NCI-H2171 (cell line): Measurements from ENCODE around the gene MAP4K1.
A peak's percentile ranks its signal among the peaks of the same experiment; 100 is the strongest.

Experiments
- DNase-seq: peaks from one replicate; lab custom pipeline; 2025; lab: John Stamatoyannopoulos, UW

MAP4K1 gene

DNA sequence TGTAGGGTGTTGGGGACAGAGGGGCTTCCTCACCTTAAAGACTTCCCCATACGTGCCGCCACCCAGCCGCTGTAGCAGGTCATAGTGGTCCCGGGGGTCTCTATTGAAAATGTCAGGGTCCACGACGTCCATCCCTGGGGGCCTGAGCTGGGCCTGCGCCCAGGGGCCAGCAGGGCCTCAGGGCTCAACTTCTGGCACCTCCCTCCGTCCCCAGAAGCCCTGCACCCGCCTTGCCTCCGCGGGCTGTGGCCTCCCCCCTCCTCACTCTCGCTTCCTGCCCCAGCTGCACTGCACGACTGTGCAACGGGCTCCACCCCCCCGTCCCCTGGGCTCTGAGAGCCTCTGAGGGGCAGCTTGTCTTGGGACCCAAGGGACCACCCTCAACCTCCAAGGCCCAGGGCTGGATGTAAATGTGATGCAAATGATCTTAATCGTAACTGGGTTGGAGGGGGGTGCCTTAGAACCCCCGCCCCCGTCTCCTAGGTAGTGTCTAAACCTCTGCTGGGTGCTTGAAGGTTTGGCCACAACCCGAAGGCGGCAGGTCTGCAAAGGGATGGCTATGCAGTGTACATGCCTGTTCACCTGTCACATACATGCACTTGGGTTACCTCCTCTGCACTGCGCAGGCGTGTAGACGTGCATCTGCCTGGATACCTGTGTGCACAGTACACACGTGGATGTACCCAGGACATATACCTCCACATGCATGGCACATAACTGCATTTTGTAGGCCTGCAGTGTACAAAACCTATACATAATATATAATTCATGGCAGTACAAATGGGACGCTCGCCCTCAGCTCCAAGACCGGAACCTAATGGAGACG is at the start of gene MAP4K1:
Gene MAP4K1 (minus strand): TSS at position 190 of the 826 bp plus-strand sequence. CDS start 58 bp downstream, at position 132.
- DNase-seq = peak; percentile 70

DNA sequence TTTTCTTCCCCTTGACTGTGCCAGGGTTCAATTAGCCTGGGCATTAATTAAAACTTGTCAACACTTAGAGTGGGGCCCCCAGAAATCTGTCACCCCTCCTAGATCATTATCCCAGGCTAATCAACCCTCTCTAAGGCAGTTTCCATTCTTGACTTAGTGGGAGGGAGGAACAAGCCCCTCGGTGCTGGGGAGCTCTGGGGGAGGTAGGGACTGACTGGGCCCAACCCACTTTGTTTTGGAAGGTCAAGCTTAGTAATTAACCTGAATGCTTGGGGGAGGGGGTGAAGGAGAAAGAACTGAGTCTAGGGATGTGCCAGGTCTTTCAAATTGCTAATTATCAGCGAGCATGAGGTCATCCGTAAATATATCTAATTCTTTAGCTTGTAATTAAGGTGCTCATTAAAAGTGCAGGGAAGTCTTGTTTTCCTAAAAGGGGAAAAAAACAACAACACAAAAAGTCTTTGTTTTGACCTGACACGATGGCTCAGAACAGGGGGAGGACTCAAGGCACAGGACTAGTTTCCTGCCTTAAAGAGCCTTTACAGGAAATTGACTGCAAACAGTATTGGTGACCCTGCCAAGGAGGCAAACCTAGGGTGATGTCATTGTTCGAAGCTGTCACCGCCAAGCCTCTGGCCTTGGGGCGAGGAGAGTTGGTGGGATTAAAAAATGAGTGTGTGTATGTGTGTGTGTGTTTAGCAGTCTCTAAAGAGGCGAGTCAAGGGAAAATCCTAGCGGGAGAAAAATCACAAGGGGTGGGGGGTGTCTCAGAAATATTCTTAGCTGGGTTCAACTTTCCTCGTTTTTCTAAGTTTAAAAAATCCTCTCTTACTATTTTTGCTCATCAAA is 49.1 kb upstream of the MAP4K1 start:
- DNase-seq = no peak

DNA sequence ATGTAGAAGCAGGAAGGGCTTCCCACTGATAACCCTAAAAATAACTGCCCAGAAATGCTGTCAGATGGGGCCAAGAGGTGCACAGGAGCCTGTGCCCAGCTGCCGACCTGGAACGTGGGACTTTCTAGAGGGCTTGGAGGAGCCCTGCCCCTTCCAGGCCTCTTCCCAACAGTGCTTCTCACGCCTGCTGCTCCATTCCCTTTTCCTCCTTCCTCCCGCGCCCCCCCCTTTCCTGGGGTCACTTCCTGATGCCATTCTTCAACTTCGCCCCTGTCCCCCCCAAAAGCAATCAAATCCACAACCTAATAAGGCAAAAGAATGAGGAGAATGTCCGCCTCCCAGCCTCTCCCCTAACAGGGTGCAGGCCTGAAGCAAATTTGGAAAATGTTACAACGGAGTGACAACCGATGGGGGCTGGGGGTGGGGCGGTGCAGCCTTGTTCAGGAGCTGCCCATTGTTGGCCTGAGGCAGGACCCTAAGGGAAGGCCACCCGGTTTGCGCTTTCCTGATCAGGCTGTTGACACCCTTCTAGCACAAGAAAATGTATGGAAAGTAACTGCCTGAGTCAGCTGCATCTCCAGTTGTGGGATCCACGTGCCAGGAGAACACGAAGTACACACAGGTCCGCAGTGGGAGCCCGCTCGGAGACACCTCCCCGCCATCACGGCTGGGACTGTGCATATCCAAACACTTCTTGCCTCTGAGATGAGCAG is 48.4 kb upstream of the MAP4K1 start:
- DNase-seq = no peak

DNA sequence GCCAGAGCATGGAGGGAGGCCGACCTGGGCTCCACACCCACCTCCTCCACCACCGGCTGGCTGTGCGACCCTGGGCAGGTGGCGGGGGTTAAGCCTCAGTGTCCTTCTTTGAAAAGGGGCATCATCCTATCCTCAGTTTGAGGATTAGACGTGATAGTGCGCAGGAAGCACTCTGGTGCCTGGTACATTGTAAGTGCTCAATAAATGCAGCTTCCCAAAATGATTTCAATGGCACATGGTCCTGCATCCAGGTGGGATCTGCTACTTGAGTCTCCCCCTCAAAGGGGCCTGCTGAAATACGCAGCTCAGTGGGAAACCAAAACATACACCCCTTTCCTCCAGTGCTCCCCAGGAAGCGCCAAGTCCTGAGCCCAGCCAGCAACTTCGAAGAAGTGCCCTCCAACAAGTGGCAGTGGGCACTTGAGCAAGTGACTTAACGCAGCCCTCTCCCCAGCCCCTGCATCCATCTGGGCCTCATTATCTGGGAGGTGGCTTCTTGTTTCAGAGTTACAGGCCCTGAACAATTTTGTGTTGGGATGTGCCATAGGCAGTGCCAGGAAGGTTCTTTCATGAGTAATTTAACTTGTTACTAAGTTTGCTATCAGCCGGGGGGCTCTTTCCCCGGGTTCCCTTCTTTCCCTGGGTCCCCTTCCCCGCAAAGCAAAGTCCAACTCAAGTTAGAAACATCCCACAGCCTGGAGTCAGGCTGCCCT is 47.6 kb upstream of the MAP4K1 start:
- no peak for DNase-seq

DNA sequence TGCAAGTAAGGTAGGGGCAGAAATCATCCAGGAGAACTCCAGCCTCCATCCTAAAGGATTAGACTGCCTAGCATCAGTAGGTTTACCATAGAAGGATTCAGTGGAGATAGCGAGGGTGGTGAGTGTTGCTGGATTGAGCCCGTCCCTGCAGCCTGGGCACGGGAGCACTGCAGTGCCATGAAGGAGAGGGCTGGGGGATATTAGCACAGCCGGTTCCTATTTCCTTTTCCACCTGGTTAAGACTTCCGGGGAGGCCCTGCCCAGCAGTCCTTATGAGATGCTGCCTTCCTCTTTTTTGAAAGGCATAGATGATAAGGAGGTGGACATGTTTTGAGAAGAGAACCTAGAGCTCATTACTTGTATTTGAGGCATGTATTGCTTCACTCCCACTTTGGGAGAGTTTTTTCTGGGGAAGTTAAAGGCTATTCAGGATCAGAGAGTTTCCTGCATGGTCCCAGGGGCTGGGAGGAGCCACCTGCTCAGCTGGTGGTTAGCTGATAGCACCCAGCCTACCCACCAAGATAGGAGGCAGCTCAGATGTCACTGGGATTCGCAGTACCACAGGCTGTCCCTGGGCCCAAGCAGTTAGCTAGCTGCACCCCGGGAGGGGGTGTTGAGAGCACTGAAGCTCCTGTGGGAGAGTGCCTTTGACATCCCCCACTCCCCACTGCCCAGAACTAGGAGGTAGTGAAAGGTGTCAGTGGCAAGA is 46.9 kb upstream of the MAP4K1 start:
- DNase-seq = no peak

DNA sequence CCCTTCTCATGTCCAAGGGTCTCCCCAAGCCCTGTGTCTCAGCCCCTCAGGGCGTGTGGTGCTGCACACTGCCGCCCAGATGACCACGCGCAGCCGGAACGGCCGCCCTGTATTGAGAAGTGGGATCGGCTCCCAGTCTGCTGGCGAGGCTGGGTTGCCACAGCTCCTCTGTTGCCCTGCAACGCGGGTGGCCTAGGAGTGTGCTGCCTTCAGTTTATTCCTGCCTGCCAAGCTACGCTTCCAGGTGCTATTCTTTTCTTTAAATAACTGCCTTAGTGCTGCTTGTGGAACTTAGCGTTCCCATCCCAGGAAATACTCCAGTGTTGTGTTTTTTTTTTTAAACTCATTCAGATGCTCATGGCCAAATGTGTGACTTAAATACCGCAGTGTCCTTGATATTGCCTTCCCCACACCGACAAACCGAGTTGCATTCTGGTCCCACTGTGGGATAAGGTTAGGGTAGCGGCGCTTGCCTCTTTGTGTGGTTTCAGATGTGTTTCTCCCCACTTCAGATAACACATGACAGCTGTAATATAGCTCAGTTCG is 46.3 kb upstream of the MAP4K1 start:
- DNase-seq = no peak

DNA sequence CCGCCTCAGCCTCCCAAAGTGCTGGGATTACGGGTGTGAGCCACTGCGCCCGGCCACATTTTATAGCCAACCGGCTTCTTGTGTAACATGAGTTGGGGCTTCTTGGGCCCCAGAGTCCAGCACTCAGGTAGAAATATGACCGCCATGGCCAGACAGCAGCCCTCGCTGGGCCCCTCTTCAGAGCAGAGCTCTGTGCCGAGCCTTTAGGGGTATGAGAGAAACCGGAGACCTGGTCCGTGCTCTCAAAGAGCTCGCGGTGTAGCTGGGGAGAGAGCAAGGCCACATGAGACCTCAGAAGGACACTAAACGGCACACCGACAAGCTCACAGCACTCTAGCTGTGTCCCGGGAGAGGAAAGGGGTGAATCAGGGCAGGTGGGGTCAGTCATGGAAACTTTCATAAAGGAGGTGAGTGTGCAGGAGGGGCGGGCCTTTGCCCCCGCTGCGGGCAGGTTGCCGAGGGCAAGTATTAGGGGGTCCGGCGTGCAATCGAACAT is 45.5 kb upstream of the MAP4K1 start:
- DNase-seq = no peak

DNA sequence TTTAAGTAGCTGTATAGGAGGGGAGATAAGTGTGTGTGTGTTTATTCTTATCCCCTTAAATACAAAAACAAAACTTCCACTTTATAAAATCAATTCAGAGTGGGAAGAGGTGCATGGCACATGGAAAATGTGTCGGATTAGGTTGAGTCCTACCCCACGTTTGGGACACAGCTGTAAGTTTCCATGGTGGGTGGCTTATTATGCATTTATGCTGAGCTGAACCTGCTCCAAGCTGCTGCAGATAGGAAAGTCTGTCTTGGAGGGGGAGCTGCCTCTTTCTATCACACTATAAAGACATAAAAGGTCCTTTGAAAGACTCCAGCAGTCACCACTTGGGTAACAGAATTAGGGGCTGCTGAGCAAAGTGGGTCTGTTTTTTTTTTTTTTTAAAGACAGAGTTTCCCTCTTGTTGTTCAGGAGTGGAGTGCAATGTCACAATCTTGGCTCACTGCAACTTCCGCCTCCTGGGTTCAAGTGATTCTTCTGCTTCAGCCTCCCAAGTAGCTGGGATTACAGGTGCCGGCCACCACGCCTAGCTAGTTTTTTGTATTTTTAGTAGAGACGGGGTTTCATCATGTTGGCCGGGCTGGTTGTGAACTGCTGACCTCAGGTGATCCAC is 44.9 kb upstream of the MAP4K1 start:
- DNase-seq = no peak

DNA sequence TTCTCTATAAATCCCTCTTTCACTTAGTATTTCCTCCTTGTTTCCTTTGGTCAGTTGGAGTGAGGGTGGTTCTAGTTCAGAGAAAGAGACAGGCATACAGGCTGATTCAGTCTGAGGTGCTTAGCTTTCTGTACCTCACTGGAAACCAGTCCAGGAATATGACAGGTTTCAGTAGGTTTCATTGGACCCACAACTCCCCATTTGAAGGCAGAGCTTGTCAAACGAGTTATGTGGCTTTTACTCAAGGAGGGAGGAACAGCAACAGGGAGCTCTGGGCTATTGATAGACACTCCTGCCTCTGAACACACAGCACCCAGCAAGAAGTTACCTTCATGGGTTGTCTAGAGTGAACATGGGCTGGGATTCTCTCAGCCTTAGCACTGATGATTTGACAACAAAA is 44.2 kb upstream of the MAP4K1 start:
- no peak for DNase-seq

DNA sequence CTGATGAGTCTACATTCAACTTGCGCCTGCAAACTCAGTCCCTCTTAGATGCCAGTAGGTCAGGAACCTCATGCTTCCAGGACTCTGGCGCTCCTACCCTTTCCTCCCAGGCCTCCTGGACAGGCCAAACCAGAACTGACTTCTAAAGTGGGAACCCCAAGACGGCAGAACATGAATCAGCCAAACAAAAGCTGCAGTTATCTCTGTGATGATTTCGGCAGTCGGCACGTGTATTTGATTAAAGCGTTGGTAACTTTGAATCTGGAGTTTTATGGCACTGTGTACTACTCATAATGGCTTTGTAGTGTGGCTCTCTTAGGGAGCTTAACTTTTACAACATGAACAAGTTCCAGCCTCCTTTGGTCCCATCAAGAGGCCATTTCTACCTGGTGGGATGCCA is 43.4 kb upstream of the MAP4K1 start:
- no peak for DNase-seq

DNA sequence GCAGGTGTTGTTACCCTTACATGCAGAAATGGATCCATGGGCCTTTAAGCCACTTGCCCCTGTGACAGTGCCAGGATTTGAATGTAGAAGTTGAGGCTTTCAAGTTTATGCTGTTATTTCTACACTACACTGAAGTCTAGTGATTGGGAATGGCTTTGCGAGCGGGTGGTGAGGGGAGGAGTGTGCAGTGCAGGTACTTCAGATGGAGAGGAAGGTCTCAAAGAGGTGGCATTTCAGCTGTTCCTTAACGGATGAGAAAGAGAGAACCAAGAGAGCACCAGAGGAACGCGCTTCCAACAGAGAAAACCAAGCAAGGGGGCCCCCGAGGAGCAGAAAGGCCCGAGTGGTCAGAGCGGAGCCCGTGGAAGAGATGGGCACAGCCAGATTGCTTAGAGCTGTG is 43.0 kb upstream of the MAP4K1 start:
- DNase-seq = no peak

DNA sequence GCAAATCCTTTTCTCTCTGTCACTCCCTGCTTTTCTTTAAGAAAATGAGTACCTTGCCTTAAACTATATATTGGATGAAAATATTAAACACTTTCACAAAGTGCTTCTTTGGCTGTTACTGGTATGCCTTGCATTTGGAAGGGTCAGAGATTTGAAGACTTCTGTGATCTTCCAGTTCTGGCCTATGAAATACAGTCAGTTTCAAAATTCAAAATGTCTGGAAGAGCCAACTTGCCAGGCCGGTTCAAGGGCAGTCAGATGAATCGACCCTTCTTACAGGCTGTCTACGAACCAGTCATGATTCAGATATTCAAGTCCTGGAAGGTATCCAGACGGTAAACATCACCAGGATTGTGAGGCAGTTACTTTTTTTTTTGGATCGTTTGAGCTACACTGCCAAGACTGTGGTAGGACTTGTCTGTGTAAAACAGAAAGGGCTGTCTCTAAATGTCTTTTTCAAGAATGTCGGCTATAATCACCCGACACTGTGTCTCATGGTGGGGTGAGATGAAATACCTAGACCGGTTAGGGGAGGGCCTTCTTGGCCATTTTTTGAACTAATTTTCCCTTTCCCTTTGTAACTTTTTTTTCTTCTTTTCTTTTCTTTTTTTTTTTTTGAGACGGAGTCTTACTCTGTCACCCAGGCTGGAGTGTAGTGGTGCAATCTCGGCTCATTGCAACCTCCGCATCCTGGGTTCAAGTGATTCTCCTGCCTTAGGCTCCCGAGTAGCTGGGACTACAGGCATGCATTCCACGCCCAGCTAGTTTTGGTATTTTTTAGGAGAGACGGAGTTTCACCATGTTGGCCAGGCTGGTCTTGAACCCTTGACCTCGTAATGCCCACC is 40.9 kb upstream of the MAP4K1 start:
- DNase-seq = peak; percentile 85

DNA sequence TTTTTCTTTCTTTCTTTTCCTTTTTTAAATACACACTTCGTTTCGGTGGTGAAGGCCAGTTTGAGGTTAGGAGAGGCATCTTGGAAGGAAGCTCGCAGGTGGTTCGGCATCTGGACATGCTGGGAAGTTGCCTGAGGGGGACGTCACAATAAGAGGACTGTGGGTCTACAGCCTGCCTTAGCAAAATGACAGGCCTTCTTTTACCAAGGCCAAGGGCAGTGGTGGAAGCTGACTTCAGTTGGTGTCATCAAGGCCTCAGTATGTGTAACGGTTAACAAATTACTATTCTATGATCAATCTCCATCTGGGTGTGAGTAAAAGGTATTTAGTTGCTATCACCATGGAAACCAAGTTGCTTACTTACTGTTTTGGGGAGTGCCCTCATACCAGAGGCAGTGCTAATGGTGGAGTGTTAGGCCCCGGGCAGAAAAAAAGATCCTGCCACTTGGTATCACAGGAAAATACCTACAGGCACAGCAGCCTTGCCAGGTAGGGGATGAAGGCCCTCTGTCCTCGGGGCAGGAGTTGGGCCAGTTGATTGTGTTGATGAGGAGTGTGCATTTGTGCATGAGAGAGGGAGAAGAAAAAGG is 40.0 kb upstream of the MAP4K1 start:
- DNase-seq = no peak

DNA sequence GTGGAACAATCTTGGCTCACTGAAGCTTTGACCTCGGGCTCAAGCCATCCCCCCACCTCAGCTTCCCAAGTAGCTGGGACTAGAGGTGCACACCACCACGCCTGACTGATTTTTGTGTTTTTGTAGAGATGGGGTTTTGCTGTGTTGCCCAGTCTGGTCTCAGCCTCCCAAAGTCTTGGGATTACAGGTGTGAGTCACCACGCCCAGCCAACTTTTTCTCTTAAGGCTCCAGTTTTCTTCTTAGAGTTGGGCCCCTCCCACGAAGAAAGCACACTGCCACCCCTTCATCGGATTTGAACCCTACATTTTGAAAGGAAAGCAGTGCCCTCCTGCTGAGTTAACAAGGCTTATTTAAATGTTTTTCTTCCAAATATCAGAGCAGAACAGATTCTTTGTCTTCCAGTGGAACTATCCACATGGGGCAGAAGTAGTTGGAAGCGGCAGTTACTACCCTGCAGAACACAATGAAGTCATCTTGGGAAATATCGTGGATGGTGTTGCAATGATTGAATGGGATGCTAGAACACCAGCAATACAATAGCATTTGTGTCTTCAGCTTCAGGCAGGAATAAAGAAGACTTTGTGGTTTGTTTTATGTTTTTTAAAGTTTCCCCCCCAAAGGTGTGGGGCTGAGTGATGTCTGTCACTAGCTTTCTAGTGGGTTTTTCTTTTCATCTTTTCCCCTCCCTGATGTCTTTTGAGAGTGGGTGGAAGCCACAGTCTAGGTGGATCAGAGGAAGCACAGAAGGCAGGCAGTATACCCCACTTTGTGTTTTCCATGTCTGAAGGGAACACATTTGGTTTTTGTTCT is 38.6 kb upstream of the MAP4K1 start:
- DNase-seq = no peak

DNA sequence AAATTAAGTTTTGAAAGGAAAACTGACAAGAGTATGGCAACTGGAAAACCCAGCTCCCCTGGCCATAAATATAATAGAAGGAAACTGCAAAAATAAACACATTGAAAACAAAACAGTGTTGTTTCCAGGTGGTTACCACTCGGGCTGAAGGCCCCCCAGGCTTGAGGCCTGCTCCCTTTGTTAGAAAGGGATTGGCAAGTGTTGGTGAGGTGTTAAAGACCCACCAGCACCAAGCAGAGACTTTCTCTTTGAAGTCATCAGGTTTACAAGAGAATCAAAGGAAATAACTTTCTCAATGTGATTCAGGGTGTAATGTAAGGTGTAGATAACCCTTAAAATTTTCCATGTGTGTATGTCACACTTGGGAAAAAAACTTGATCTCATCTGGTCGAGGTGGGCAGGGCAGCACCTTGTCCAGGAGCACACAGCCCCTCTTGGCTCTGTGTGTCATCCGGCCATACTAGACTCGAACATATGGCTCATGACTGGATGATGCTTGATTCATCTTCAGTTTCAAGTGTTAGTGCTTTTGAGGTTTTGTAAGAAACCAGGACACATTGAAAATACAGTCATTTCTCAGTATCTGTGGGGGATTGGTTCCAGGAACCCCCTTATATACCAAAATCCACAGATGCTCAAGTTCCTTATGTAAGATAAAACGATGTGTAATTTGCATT is 37.5 kb upstream of the MAP4K1 start:
- no peak for DNase-seq

DNA sequence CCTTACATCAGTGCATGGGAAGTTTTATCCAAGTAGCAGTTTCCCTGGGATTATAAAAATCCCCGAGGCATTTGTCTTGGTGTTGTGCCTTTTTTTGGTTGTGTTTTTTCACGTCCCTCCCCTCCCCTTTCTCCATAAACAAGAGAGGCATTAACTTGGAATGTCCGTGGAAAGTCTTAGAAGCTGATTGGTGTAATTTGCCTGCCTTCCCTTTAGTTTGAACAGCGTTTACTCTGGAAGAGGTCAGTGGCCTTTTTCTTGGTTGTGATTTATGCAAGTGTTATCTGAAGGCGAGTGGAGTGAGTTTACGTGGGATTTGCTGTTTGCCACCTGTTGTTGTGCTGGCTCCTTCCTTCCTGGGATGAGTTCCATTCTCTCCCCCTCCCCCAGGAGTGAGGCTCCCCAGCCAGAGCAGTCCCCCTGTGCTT is 36.9 kb upstream of the MAP4K1 start:
- DNase-seq = no peak

DNA sequence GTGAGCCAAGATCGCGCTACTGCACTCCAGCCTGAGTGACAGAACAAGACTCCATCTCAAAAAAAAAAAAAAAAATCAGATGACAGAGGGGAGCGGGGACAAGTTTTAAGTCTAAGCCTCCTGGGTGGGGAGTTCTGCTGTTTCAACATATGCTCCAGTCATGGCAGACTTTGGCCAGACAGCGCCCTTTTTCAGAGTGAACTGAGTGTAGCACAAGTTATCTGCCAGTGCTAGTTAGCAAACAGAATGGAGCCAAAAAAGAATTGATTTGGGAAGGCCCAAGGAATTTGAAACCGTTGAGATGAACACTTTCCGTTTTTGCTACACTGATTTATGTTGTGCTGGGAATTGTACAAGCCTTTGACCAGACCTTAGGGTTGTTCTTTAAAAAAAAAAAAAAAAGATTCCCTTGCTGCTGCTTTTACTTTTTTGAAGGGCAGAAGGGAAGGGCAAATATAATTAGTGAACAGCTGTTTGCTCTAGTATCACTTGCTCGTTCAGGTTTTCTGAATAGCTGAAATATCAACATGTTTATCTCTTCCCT is 35.3 kb upstream of the MAP4K1 start:
- peak; percentile 67 for DNase-seq
